HUES48 (cell line): ENCODE results near the gene HLA-DQB2.
"Not testable (repeated sequence)": the region's sequence is repeated elsewhere in the genome, so short reads cannot be mapped to it uniquely, and the experiment has no call there.

Source experiments
- H3K27ac ChIP-seq: one replicate; pipeline ENCODE4 v1.7.0; 2013; ENCODE audit warnings: low read depth, low read length, inconsistent platforms
- H3K27me3 ChIP-seq: 2 replicates; pipeline ENCODE4 v1.6.1; 2013; ENCODE audit warnings: mild to moderate bottlenecking, low read length; ENCODE audit not compliant: control insufficient read depth, insufficient read depth
- H3K36me3 ChIP-seq: 2 replicates; pipeline ENCODE4 v1.6.1; 2013; ENCODE audit warnings: low read length; ENCODE audit not compliant: control insufficient read depth, insufficient read depth
- H3K4me1 ChIP-seq: 2 replicates; pipeline ENCODE4 v1.6.1; 2013; ENCODE audit warnings: mild to moderate bottlenecking, low read length; ENCODE audit not compliant: control insufficient read depth, insufficient read depth
- H3K4me3 ChIP-seq: 2 replicates; pipeline ENCODE4 v1.5.1; 2013; ENCODE audit warnings: mild to moderate bottlenecking, low read depth, low read length
- H3K9ac ChIP-seq: 2 replicates; pipeline ENCODE4 v1.6.1; 2013; ENCODE audit warnings: mild to moderate bottlenecking, low read depth, low read length, moderate library complexity
- H3K9me3 ChIP-seq: 2 replicates; pipeline ENCODE4 v1.6.1; 2013; ENCODE audit warnings: low read length; ENCODE audit not compliant: control insufficient read depth, insufficient read depth

Gene HLA-DQB2

GRCh38 chr6:32785781-32786533 lies 22.6 kb upstream of the HLA-DQB2 start:
- Histone ChIP-seq H3K36me3 (no peaks in the 10 kb centered on the region), H3K27ac (no peak overlapping the region), H3K4me1 (no peaks in the 10 kb centered on the region), H3K4me3 (no peak overlapping the region), H3K9me3 (no peaks in the 10 kb centered on the region), H3K9ac (no peak overlapping the region), H3K27me3 (no peaks in the 10 kb centered on the region)

GRCh38 chr6:32782923-32783322 lies 19.6 kb upstream of the HLA-DQB2 start:
- H3K4me1 ChIP-seq, H3K36me3 ChIP-seq, H3K9me3 ChIP-seq, H3K27me3 ChIP-seq, H3K4me3 ChIP-seq, H3K27ac ChIP-seq, H3K9ac ChIP-seq: not testable (repeated sequence)

- H3K9ac ChIP-seq, result no peak overlapping the region
- H3K4me1 ChIP-seq, result no peaks in the 10 kb centered on the region
- no peaks in the 10 kb centered on the region for H3K27me3 ChIP-seq
- no peak overlapping the region for H3K4me3 ChIP-seq
- no peaks in the 10 kb centered on the region for H3K9me3 ChIP-seq
- no peak overlapping the region for H3K27ac ChIP-seq
- H3K36me3 ChIP-seq, result no peaks in the 10 kb centered on the region
These were observed 15.7 kb upstream of the HLA-DQB2 start for GRCh38 chr6:32779036-32779435.

- no peaks in the 10 kb centered on the region for H3K27me3 ChIP-seq
These were observed 11.7 kb upstream of the HLA-DQB2 start for GRCh38 chr6:32775071-32775470.

GRCh38 chr6:32774426-32774825 lies 11.1 kb upstream of the HLA-DQB2 start:
- Histone ChIP-seq H3K9ac (no peak overlapping the region), H3K27ac (no peak overlapping the region), H3K9me3 (no peaks in the 10 kb centered on the region), H3K36me3 (no peaks in the 10 kb centered on the region), H3K4me1 (no peaks in the 10 kb centered on the region), H3K4me3 (no peak overlapping the region), H3K27me3 (no peaks in the 10 kb centered on the region)

More at GRCh38 chr6:32775071-32775470, 11.7 kb upstream of the HLA-DQB2 start:
- no peaks in the 10 kb centered on the region for H3K4me1 ChIP-seq
- H3K9me3 ChIP-seq, result no peaks in the 10 kb centered on the region
- no peak overlapping the region for H3K9ac ChIP-seq
- no peak overlapping the region for H3K27ac ChIP-seq
- no peak overlapping the region for H3K4me3 ChIP-seq
- no peaks in the 10 kb centered on the region for H3K36me3 ChIP-seq

- no peak overlapping the region for H3K4me3 ChIP-seq
- no peaks in the 10 kb centered on the region for H3K36me3 ChIP-seq
- H3K4me1 ChIP-seq, result no peaks in the 10 kb centered on the region
- H3K27me3 ChIP-seq, result no peaks in the 10 kb centered on the region
- H3K9ac ChIP-seq, result no peak overlapping the region
- no peak overlapping the region for H3K27ac ChIP-seq
- H3K9me3 ChIP-seq, result no peaks in the 10 kb centered on the region
These were observed 9.3 kb upstream of the HLA-DQB2 start for GRCh38 chr6:32772656-32773055.

- Histone ChIP-seq H3K4me3 (no peak overlapping the region), H3K9ac (no peak overlapping the region), H3K4me1 (no peaks in the 10 kb centered on the region), H3K36me3 (no peaks in the 10 kb centered on the region), H3K27me3 (no peaks in the 10 kb centered on the region), H3K9me3 (no peaks in the 10 kb centered on the region), H3K27ac (no peak overlapping the region)
These were observed 716 bp upstream of the HLA-DQB2 start for GRCh38 chr6:32764048-32764447.

GRCh38 chr6:32761548-32761947 lies 1.8 kb downstream of the HLA-DQB2 start:
- H3K4me1 ChIP-seq, result no peaks in the 10 kb centered on the region
- H3K27me3 ChIP-seq, result no peaks in the 10 kb centered on the region
- no peak overlapping the region for H3K27ac ChIP-seq
- H3K9ac ChIP-seq, result no peak overlapping the region
- no peaks in the 10 kb centered on the region for H3K9me3 ChIP-seq
- no peak overlapping the region for H3K4me3 ChIP-seq
- H3K36me3 ChIP-seq, result no peaks in the 10 kb centered on the region

GRCh38 chr6:32761072-32761471 lies 2.3 kb downstream of the HLA-DQB2 start:
- Histone ChIP-seq H3K4me1 (no peaks in the 10 kb centered on the region), H3K36me3 (no peaks in the 10 kb centered on the region), H3K27ac (no peak overlapping the region), H3K27me3 (no peaks in the 10 kb centered on the region), H3K9me3 (no peaks in the 10 kb centered on the region), H3K4me3 (no peak overlapping the region), H3K9ac (no peak overlapping the region)

GRCh38 chr6:32759669-32760068 lies 3.7 kb downstream of the HLA-DQB2 start:
- H3K36me3 ChIP-seq, result no peaks in the 10 kb centered on the region
- no peak overlapping the region for H3K27ac ChIP-seq
- no peak overlapping the region for H3K9ac ChIP-seq
- H3K9me3 ChIP-seq, result no peaks in the 10 kb centered on the region
- H3K4me1 ChIP-seq, result no peaks in the 10 kb centered on the region
- H3K4me3 ChIP-seq, result no peak overlapping the region
- no peaks in the 10 kb centered on the region for H3K27me3 ChIP-seq

GRCh38 chr6:32752580-32752979 lies 10.8 kb downstream of the HLA-DQB2 start:
- Histone ChIP-seq H3K27me3 (no peaks in the 10 kb centered on the region), H3K4me1 (peaks cover 4% of the 10 kb centered on the region; the same call in 1 of the 2 replicates), H3K36me3 (no peaks in the 10 kb centered on the region)

More at GRCh38 chr6:32752580-32752979, 10.8 kb downstream of the HLA-DQB2 start:
- H3K27ac ChIP-seq, result no peak overlapping the region
- H3K9me3 ChIP-seq, result no peaks in the 10 kb centered on the region
- no peak overlapping the region for H3K9ac ChIP-seq
- H3K4me3 ChIP-seq, result no peak overlapping the region
